HepG2 (cell line): ENCODE results near the gene CCL22. TPM values are rescaled to one million over a fixed set of nuclear protein-coding genes. Genes with fewer than 3 reads are reported as not detected.

Experiments
- HBP1 ChIP-seq: IDR thresholded peaks from 2 replicates; pipeline ENCODE4 v1.6.1; 2016; ENCODE audit warnings: low read depth, control low read depth
- JUND ChIP-seq: sonication (generic); formaldehyde crosslinking; IDR thresholded peaks from 2 replicates; pipeline ENCODE4 v1.8.0; 2022; ENCODE audit warnings: mild to moderate bottlenecking, missing genetic modification reagents
- KAT8 ChIP-seq: IDR thresholded peaks from 2 replicates; pipeline ENCODE4 v1.6.1; 2016; ENCODE audit warnings: missing genetic modification reagents, missing compliant biosample characterization
- MXD1 ChIP-seq: sonication (generic); formaldehyde crosslinking; IDR thresholded peaks from 2 replicates; pipeline ENCODE4 v1.4.0; 2020; ENCODE audit warnings: mild to moderate bottlenecking, missing genetic modification reagents
- MYNN ChIP-seq: sonication (generic); formaldehyde crosslinking; IDR thresholded peaks from 2 replicates; pipeline ENCODE4 v1.4.0; 2020; ENCODE audit warnings: mild to moderate bottlenecking, low read depth, missing genetic modification reagents
- NONO ChIP-seq, 2 experiments: fragments of 450-650 bp in 1 of 2; sonication (generic) in 1 of 2; formaldehyde crosslinking in 1 of 2; IDR thresholded peaks in 1 of 2; conservative IDR thresholded peaks in 1 of 2; 2 replicates each; pipeline versions ENCODE4 v1.6.1 to v1.8.0; 2017 to 2022; ENCODE audit warnings: mild to moderate bottlenecking in 1 of 2, missing genetic modification reagents in 1 of 2, moderate library complexity in 1 of 2
- SSRP1 ChIP-seq: IDR thresholded peaks from 2 replicates; pipeline ENCODE4 v1.6.1; 2016; ENCODE audit warnings: control low read depth
- ZBTB21 ChIP-seq: sonication (generic); formaldehyde crosslinking; IDR thresholded peaks from 2 replicates; pipeline ENCODE4 v1.4.0; 2020; ENCODE audit warnings: missing genetic modification reagents
- ZFX ChIP-seq: sonication (generic); formaldehyde crosslinking; IDR thresholded peaks from 2 replicates; pipeline ENCODE4 v1.4.0; 2020; ENCODE audit warnings: mild to moderate bottlenecking, low read depth, missing genetic modification reagents, moderate library complexity
- ZNF24 ChIP-seq: fragments of 450-650 bp; IDR thresholded peaks from 2 replicates; pipeline ENCODE4 v1.6.1; 2017; ENCODE audit warnings: antibody characterized with exemption, mild to moderate bottlenecking
- ZNF260 ChIP-seq: sonication (generic); formaldehyde crosslinking; IDR thresholded peaks from 2 replicates; pipeline ENCODE4 v1.4.0; 2020; ENCODE audit warnings: missing genetic modification reagents, low read depth, mild to moderate bottlenecking, borderline replicate concordance
- ZNF296 ChIP-seq: sonication (generic); formaldehyde crosslinking; conservative IDR thresholded peaks from 2 replicates; pipeline ENCODE4 v1.5.0; 2020; ENCODE audit warnings: mild to moderate bottlenecking, missing genetic modification reagents
- ZNF441 ChIP-seq: sonication (generic); formaldehyde crosslinking; IDR thresholded peaks from 2 replicates; pipeline ENCODE4 v1.7.0; 2021; ENCODE audit warnings: missing genetic modification reagents, borderline replicate concordance
- ZNF740 ChIP-seq: sonication (generic); formaldehyde crosslinking; IDR thresholded peaks from 2 replicates; pipeline ENCODE4 v1.4.0; 2020; ENCODE audit warnings: missing genetic modification reagents
- ZNF776 ChIP-seq: sonication (generic); formaldehyde crosslinking; IDR thresholded peaks from 2 replicates; pipeline ENCODE4 v1.4.0; 2020; ENCODE audit warnings: mild to moderate bottlenecking, missing genetic modification reagents
- ZNF850 ChIP-seq: sonication (generic); formaldehyde crosslinking; conservative IDR thresholded peaks from 2 replicates; pipeline ENCODE4 v1.9.0; 2021; ENCODE audit warnings: mild to moderate bottlenecking, missing genetic modification reagents
- ZNF879 ChIP-seq: sonication (generic); formaldehyde crosslinking; IDR thresholded peaks from 2 replicates; pipeline ENCODE4 v1.8.1; 2023; ENCODE audit warnings: missing genetic modification reagents
- ZSCAN21 ChIP-seq: sonication (generic); formaldehyde crosslinking; IDR thresholded peaks from 2 replicates; pipeline ENCODE4 v1.8.0; 2022; ENCODE audit warnings: mild to moderate bottlenecking, missing genetic modification reagents, moderate library complexity, borderline replicate concordance
- polyA plus RNA-seq, 8 experiments: library from polyadenylated mRNA; depleted of rRNA in 3 of 8; stranded (reverse) in 7 of 8; unstranded in 1 of 8; fragments of >200 nt; fragmentation: Illumina TruSeq in 4 of 8; extraction: Trizol in 4 of 8; gene quantifications; 2 replicates each; pipeline versions ENCODE4 v1.2.1 to v1.2.3, GENCODE V29; 2011 to 2016; ENCODE audit warnings: low read depth in 4 of 8, missing spikeins in 1 of 8, mixed read lengths in 1 of 8; ENCODE audit not compliant: insufficient read depth in 1 of 8
- total RNA-seq, 5 experiments: library from RNA; depleted of rRNA; stranded (reverse); fragments of >200 nt; fragmentation: Illumina TruSeq; extraction: Trizol; gene quantifications; 2 replicates each; pipeline ENCODE4 v1.2.3, GENCODE V29; 2016; ENCODE audit warnings: low read depth in 1 of 5
- TF ChIP-seq, protein P1 (sequence below): sonication (generic); formaldehyde crosslinking; IDR thresholded peaks from 2 replicates; pipeline ENCODE4 v1.8.1; 2023; ENCODE audit warnings: missing genetic modification reagents, inconsistent platforms, borderline replicate concordance
- TF ChIP-seq, protein P2 (sequence below): sonication (generic); formaldehyde crosslinking; conservative IDR thresholded peaks from 2 replicates; pipeline ENCODE4 v1.8.1; 2023; ENCODE audit warnings: missing genetic modification reagents

The CCL22 gene
- total and polyA plus RNA-seq, 2 of the 13 experiments (the other 11 are each of a cell fraction or from before 2014, with no cell fraction given) = not detected

DNA sequence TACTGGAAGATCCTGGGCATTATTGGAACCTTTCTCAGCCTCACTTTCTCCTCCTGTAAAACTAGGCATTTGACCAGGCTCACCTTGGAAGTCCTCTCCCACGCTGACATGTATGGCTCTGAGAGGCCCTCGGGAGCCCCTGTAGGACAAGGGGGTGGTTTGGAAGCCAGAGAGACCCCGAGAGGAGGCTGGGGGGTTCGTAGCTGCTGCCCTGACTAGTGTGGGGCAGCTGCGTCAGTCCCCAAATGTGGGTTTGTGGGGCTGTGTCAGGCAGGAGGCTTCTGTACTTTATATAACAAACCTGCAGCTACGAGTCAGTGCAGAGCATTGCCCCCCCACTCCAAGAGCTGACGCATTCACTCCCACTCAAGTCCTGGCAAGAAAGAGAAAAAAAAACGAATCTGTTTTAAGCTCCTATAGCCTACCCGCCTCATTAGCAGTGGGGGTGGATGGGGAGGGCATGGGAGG is 15.5 kb downstream of the CCL22 start (continued):
- TF ChIP-seq, protein P1, sequence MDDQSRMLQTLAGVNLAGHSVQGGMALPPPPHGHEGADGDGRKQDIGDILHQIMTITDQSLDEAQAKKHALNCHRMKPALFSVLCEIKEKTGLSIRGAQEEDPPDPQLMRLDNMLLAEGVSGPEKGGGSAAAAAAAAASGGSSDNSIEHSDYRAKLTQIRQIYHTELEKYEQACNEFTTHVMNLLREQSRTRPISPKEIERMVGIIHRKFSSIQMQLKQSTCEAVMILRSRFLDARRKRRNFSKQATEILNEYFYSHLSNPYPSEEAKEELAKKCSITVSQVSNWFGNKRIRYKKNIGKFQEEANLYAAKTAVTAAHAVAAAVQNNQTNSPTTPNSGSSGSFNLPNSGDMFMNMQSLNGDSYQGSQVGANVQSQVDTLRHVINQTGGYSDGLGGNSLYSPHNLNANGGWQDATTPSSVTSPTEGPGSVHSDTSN (CRISPR knock-in tag) = no peak
- no peak for TF ChIP-seq KAT8 (CRISPR knock-in tag)
- TF ChIP-seq SSRP1 (CRISPR knock-in tag) = peak; percentile 94
- 0 out of 2 replicates have a peak, but pooled peaks have one; percentile 66 for TF ChIP-seq ZNF879 (CRISPR knock-in tag)
- 0 out of 2 replicates have a peak, but pooled peaks have one; percentile 3 for TF ChIP-seq ZFX (CRISPR knock-in tag)
- 0 out of 2 replicates have a peak, but pooled peaks have one; percentile 37 for TF ChIP-seq ZNF296 (CRISPR knock-in tag)
- no peak for TF ChIP-seq ZBTB21 (CRISPR knock-in tag)
- no peak for TF ChIP-seq MXD1 (CRISPR knock-in tag)
- no peak for TF ChIP-seq ZNF776
- TF ChIP-seq HBP1 (CRISPR knock-in tag) = 0 out of 2 replicates have a peak, but pooled peaks have one; percentile 58
- TF ChIP-seq NONO (IDR thresholded peaks at IDR 0.05) = no peak
- TF ChIP-seq NONO (CRISPR knock-in tag; conservative IDR thresholded peaks at IDR 0.05) = no peak
- TF ChIP-seq ZNF850 (CRISPR knock-in tag) = no peak
- TF ChIP-seq, protein P2, sequence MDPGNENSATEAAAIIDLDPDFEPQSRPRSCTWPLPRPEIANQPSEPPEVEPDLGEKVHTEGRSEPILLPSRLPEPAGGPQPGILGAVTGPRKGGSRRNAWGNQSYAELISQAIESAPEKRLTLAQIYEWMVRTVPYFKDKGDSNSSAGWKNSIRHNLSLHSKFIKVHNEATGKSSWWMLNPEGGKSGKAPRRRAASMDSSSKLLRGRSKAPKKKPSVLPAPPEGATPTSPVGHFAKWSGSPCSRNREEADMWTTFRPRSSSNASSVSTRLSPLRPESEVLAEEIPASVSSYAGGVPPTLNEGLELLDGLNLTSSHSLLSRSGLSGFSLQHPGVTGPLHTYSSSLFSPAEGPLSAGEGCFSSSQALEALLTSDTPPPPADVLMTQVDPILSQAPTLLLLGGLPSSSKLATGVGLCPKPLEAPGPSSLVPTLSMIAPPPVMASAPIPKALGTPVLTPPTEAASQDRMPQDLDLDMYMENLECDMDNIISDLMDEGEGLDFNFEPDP = 0 out of 2 replicates have a peak, but pooled peaks have one; percentile 82
- TF ChIP-seq ZNF260 (CRISPR knock-in tag) = no peak
- no peak; the same call in 1 of the 2 replicates for TF ChIP-seq ZNF441 (CRISPR knock-in tag)
- peak; percentile 97 for TF ChIP-seq ZNF740 (CRISPR knock-in tag)
- no peak for TF ChIP-seq ZNF24
- TF ChIP-seq JUND (CRISPR knock-in tag) = no peak
- TF ChIP-seq MYNN (CRISPR knock-in tag) = no peak
- no peak for TF ChIP-seq ZSCAN21
